Hypothalamus (tissue), 51 donors: ENCODE results near the gene PTPRK.

ENCODE experiments used
- DNase-seq, 51 donors: peaks; one replicate each; lab custom pipeline; 2025; lab: John Stamatoyannopoulos, UW

The PTPRK gene

DNA sequence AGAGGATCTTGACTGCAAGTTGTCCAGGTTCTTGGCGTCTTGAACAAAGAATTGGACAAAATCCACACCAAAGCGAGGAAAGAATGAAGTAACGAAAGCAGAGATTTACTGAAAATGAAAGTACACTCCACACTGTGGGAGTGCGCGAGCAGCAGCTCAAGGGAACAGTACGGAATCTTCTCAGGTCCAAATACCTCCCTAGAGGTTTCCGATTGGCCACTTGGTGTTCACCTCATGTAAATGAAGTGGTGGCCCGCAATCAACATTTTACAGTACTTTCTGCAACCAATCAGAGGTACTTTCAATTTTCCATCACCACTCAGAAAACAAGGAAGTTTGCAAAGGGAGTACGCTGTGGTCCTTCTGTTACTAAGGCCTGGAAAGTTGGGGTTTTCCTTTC lies 122.4 kb downstream of the PTPRK start:
- DNase-seq: no peak

DNA sequence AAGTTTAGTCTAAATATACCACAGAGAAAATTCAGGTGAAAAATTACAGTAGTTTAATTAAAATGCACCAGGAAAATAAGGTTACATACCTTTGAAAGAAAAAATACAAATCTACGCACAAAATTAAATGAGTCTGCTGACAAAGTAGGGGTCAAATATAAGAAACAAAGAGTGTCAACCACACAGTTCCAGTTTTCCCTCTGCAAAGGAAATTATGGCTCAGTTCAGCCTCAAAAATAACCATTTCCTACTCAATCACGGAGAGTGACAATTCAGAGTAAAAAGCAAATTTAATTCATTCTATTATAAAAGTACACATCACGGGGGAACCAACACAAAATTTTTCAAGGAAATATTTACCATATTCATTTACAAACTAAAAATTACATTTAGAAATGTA lies 124.8 kb downstream of the PTPRK start:
- DNase-seq: no peak

DNA sequence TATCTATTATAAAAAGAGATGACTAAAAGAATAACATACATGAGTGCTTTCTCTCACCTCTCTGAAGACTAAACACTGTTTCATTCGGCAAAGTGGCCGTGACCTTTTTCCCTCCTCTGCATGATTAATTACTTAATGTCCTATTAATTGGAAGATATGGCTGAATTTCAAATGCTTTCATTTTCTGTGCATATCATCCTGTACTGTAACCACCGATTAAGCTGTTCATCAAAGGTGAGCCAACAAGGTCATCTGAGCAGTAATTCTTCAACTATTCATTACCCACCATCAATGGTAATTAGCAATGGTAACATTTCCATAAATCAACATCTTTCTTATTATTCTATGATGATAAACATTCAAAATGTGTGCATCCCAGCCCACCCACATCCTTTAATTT lies 125.2 kb downstream of the PTPRK start:
- DNase-seq: no peak

DNA sequence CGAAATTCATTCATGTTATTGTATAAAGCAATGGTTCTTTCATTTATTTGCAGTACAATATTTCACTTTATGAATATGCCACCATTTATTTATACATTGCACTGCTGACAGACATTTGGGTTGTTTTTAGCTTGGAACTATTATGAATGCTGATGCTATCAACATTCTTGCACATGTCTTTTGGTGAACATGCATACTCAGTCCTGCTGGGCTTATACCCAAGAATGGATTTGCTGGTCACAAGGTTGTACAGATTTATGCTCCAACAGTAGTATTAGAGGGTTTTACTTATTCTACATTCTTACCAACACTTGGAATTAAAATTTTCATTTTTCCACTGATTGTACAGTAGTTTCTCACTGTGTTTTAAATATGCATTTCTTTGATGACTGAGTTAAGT lies 126.2 kb downstream of the PTPRK start:
- DNase-seq: no peak

DNA sequence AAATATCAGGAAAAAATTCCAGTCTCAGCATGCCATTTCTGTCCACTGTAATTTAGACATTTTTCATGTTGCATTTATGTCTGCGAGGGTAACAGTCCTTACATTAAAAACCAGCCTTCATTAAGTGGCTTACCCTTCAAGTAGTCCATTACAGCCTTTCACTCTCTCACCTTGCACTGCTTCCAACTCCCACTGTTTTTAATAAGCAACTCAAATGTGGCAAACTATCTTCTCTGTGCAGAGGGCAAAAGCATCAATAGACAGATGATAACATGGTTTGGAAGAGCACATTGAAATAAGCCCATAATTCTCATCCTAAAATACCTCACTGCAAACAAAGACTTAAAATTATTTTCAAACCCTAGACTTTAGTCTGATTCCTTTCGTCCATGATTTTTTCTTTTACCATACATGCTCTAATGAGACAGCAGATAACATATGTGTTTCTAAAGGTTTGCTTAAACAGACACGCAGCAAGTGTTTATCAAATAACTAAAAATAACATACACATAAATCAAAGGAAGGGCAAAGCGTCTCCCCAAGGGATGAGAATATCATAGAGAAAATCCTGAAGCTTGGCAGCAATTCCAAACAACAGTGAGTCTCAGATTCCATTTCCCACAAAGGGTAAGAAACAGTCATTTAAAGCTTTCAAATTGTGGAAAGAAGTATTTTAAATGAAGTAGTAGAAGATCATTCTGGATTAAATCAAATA lies 130.4 kb downstream of the PTPRK start:
- no peak for DNase-seq

DNA sequence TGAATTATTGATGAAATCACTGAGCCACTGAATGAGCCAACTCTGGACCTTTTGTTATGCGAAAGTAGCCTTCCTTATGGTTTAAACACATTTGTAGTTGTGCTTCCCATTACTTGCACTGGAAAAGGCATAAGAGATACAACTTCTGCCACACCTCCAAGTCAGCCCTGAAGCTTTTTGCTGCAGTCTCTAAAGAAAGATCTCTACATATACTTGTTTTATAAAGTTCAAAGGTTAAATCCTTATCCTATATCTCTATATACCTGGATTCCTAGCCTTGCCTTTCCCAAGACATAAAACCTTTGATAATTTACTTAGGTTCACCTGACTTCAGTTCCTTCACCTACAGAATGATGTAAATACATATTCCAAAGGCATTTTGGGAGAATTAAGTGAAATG lies 132.0 kb downstream of the PTPRK start:
- DNase-seq: no peak

DNA sequence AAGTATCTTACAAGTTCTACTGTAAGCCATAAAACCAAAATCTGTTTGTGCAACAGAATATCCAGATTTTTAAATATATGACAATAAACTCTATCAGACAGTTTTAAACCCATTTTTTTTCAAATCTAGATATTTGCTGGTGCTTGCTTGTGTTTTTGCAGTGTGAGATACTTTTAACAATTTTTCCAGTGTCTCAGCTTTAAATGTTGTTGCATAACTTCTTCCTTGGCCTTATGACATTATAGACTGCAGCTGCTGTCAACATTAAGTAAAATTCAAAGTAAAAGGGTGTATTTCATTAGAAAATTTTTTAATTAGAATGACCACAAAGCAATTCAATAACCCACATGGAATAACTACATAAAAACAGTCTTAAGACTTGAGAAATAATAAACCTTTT lies 139.5 kb downstream of the PTPRK start:
- DNase-seq: no peak

DNA sequence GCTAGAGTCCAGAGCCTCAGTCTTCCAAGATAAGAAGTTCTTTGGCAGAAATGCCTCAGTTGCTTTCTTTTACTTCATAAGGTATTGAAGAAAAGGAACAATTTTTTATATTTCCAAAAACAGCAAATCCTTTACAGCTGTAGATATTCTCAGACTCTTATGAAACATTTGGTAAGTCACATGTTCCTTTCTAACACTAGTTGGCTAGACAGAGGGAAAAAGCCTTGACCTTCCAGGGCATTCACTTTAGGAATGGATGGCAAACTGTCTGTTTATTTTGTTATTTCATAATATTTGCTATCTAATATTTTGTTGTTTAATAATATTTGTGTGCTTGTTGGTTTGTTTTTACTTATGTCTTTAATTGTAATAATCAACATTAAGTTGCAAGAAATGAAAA lies 140.8 kb downstream of the PTPRK start:
- DNase-seq: no peak

DNA sequence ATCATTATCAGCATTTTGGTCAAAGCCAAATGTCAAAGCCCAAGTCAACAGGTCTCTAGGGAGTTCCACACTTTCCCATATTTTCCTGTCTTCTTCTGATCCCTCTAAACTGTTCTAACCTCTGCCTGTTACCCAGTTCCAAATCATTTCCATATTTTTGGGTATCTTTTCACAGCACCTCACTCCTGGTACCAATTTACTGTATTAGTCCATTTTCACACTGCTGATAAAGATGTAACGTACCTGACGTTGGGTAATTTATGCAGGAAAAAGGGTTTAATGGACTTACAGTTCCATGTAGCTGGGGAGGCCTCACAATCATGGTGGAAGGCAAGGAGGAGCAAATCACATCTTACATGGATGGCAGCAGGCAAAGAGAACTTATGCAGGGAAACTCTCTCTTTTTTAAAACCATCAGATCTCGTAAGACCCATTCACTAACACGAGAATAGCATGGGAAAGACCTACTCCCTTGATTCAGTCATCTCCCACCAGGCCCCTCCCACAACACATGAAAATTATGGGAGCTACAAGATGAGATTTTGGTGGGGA lies 143.4 kb downstream of the PTPRK start:
- DNase-seq: no peak

DNA sequence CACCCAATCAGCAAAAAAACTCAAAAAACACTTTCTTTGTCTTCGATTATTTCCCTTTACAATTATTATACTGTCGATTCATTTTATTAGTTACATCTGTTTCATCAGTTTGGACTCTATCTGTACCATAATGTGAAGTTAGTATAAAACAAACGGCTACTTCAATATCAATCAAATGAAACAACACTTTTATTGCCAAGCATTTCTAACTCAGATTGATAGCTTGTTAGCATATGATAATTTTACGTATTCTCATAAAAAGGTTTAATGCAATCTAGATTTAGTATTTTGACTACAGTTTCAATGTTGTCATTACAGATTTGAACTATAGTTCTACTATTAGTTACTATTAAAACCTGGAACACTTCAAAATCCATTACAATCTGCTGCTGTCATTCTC lies 149.3 kb downstream of the PTPRK start:
- DNase-seq: no peak

DNA sequence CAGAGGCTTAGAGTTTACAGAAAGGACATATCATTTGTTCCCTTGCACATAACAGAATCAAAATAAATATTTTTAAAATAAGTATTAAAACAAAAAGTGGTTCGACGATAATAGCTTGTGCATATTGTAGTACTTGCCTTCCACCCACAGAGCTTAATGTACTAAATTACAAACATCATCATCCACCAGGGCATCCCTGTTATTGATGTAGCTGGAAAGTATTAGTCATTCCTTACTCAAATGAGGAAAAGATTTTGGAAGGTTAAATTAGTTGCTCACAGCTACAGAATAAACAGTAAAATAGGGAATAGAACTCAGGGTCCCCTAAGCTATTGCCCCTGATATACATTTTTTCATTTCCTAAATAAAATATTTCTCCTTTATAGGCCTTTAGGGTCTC lies 150.3 kb downstream of the PTPRK start:
- no peak for DNase-seq

DNA sequence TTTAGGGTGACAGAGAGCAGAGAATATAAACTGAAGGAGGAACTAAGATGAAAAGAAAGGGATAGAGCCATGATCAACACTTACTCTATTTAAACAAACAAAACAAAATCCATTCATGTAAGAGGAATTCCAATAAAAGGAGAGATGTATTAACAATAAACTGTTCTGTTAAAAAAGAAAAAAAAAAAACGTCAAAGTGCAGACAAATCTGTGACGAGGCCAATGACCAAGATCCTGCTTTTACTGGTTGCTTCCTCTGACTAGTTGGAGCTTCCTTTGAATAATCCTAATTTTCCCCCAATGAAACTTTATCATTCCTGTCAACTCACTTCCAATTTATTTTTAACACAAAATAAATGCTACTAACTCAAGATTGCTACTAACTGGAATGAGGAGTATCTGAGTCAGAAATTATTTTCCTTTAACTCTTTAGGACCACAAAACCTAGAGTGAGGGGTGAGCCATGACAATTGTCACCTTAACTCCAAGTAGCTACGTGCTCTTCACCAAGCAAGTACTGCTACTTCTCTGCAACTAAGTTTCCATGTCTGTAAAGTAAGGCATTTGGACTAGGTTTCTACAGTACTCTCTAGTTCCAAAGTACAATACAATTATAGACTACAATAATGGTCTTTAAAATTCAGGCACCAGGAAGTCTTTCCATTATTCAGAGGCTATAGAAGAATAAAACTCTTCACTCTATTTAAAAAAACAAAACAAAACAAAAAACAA lies 152.0 kb downstream of the PTPRK start:
- DNase-seq: no peak

DNA sequence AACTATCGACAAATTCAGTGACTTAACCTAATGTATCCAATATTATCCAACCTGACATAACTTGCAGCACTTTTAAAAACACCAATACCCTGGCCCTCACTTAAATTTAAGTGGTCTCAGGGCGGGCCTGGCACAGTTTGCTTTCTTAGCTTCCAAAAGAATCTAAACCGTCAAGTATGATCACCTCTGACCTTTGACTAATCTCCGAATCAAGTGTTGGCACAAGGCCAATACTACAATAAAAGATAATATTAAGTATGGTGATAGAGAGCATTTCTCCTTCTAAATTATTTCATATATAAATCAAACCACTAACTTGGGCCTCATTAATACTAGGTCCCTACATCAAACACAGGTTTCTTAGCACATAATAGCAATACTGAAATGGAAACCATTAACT lies 153.0 kb downstream of the PTPRK start:
- DNase-seq: no peak

DNA sequence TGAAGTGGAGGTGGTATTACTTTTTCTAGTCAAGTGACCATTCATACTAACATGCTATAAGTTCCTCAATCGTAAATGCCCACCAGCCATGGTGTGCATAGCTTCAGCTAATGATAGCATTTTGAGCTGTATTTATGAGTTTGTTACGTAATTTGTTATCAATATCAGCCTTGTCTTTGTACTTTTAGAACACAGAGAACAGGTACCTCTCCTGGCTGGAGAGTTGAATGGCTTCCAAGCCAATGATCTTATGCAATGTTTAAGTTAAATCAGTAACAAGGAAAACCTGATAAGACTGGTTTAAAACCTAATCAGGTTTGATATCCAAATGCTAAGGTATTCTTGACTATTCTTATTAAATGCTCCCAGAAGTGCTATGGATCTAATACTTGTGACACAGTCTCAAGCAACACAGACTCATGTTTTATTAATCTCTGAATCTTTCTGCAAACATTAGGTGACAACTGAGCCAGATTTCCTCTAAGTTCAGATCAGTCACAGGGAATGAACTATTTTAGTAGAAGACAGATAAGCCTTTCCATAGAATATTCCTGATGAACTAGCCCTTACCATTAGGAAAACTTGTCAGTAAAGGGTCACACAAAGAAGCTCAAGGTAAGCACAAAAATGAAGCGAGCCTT lies 154.8 kb downstream of the PTPRK start:
- DNase-seq: no peak

DNA sequence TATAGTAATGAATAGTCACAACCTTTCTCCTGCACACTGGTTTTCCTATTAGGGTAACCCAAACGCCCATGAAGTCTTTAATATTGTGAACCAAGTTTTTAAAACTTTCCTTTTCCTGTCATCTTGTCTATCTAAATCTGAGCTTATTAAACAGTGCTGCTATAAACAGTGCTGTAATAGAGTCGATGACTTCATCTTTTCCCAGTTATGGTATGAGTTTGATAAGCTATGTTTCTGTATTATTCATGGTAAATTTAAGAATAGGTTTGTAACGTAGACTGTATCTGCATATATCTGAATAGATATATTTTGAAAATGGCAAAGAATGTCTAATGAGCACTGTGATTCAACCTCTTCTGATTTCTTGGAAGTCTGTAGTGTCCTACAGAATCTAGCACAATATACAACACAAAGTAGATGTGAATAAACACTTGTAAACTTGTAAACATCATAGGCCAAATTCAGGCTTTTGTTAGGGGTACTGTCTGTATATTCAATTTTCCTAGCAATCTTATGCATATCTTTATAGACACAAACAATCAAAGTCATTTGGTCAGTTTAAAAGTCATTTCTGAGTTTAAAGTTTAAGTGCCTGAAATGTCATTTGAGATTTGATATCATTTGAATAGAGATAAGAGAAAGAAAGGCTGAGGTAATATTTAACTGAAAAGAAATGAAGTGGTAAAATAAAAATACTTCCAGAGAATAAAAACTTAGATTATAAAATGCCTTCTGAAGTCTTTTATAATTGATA lies 155.5 kb downstream of the PTPRK start:
- DNase-seq: no peak

DNA sequence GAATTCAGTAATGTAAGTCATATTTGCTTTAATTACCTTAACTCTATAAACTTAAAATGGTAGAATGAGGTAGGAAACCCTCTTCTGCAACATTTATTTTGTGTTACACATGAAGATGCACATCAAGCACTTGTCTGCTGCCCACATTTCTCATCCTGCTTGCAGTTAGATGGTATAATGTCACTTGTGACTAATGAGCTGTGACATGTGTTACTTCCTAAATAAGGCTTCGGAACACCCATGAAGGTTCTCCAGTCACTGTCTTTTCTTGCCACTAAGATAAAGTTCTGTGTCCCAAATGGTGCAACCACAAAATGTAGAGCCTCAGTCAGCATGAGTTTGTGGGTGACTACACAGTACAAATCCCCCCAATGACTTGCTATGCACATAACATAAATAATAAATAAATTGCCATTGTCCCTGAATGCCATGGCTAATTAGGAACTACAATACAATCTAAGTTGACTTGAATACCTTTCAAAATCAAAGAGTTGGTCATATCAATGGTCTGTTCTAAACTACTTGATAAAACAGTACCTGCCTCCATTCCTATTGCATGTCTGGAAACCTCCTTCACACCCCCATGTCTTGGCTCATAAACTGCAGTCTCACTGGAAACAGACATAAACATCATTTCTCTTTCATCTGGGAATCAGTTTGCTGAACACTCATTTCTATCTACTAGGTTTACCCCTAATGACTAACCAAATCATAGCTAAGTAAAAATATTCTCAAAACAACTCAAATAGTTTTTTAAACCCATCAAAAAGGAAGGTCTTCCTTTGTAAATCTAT lies 157.2 kb downstream of the PTPRK start:
- no peak for DNase-seq

DNA sequence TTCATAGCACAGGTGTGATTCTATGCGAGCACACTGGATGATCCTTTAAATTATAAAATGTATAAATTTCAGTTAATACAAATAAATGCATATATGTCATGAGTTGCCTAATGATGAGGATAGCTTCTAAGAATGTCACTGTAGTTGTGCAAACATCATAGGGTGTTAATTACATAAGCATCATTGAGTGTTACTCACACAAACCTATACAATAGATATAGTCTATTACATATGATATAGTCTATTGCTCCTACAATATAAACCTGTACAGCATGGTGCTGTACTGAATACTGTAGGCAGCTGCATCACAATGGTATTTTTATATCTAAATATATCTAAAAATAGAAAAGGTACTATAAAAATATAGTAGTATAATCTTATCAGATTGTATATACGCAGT lies 159.0 kb downstream of the PTPRK start:
- no peak for DNase-seq

DNA sequence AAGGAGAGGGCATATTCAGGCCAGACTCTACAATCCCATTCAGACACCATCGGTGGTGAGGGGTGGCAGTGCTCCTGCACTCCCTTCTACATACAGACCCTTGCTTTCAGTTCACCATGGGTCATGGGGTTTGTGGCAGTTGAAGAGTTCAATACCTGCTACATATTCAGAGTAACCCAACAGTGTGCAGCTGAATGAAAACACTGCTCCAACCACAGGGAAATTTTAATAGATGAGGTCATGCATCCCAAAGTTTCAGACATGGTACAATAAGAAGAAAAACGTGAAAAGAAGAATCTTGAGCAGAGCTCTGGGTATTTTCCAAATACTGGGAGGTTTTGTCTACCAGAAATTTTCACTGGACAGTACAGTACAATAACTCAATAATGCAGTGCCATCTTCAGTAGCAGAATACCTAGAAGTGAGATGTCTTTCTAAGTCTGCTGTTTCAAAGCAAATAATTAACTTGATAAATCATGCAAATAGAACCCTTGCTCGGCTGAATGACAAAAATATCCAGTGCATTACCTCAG lies 162.1 kb downstream of the PTPRK start:
- DNase-seq: no peak

DNA sequence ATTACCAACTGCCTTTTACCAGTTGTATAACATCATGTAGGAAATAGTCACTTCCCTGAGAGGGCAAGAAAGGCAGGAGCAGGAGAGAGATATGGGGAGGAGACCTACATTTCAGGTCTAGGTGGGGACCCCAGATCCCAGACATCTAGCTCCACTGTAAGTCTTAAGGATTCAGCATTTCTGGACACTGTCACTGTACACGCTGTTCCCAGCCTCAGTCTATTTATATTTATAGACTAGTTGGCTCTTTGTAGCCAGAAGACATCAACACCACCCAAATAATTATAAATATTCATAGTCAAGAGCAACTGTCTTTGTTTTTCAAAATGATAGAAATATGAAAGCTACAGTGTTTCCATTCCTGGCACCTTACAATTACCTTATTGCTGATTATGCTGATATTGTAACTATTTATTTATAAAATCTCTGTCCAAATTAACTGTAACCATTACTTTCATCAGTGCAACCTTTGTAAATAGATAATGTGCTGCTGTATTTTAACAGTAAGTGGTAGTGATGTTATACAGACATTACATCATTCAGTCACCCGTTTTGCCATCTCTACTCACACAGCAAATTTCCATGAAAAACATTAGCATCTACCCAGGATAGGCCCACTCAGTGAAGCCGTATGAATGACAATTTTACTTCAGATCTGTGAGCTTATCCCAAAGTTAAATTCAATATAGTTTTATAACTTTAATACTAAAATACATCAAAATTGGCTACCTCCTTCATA lies 162.8 kb downstream of the PTPRK start:
- DNase-seq: no peak
